ENCODE measurements around the gene COL13A1.

The COL13A1 gene

GRCh38 chr10:69914398-69915214 lies 112.9 kb downstream of the COL13A1 start:
- no peak overlapping the region for H3K4me3 Mint-ChIP-seq
- H3K9me3 Mint-ChIP-seq (ENCODE audit: low read depth) = no peaks in the 10 kb centered on the region
- peaks cover 1% of the 10 kb centered on the region for H3K27me3 Mint-ChIP-seq
- H3K36me3 Mint-ChIP-seq = no peaks in the 10 kb centered on the region
- no peak overlapping the region for H3K27ac Mint-ChIP-seq
- no peaks in the 10 kb centered on the region for H3K4me1 Mint-ChIP-seq (ENCODE audit: low read depth)

GRCh38 chr10:69915215-69915560 lies 113.5 kb downstream of the COL13A1 start:
- Mint-ChIP-seq H3K36me3 (no peaks in the 10 kb centered on the region), H3K27me3 (peaks cover 1% of the 10 kb centered on the region), H3K4me1 (ENCODE audit: low read depth) (no peaks in the 10 kb centered on the region), H3K9me3 (ENCODE audit: low read depth) (no peaks in the 10 kb centered on the region), H3K4me3 (no peak overlapping the region), H3K27ac (no peak overlapping the region)

- Mint-ChIP-seq H3K4me1 (ENCODE audit: low read depth) (no peaks in the 10 kb centered on the region), H3K4me3 (no peak overlapping the region), H3K36me3 (no peaks in the 10 kb centered on the region), H3K27me3 (peaks cover 1% of the 10 kb centered on the region), H3K9me3 (ENCODE audit: low read depth) (no peaks in the 10 kb centered on the region), H3K27ac (no peak overlapping the region)
Observed at GRCh38 chr10:69916118-69916517, 114.4 kb downstream of the COL13A1 start.

GRCh38 chr10:69918036-69918435 lies 116.3 kb downstream of the COL13A1 start:
- no peaks in the 10 kb centered on the region for H3K9me3 Mint-ChIP-seq (ENCODE audit: low read depth)
- H3K36me3 Mint-ChIP-seq = no peaks in the 10 kb centered on the region
- H3K27me3 Mint-ChIP-seq = peaks cover 1% of the 10 kb centered on the region
- no peak overlapping the region for H3K27ac Mint-ChIP-seq
- H3K4me3 Mint-ChIP-seq = no peak overlapping the region
- no peaks in the 10 kb centered on the region for H3K4me1 Mint-ChIP-seq (ENCODE audit: low read depth)

GRCh38 chr10:69919250-69919649 lies 117.5 kb downstream of the COL13A1 start:
- no peaks in the 10 kb centered on the region for H3K4me1 Mint-ChIP-seq (ENCODE audit: low read depth)
- no peaks in the 10 kb centered on the region for H3K36me3 Mint-ChIP-seq
- H3K27ac Mint-ChIP-seq = no peak overlapping the region
- H3K9me3 Mint-ChIP-seq (ENCODE audit: low read depth) = no peaks in the 10 kb centered on the region
- no peak overlapping the region for H3K4me3 Mint-ChIP-seq
- no peaks in the 10 kb centered on the region for H3K27me3 Mint-ChIP-seq

- Mint-ChIP-seq H3K27me3 (no peaks in the 10 kb centered on the region), H3K4me1 (ENCODE audit: low read depth) (no peaks in the 10 kb centered on the region), H3K27ac (no peak overlapping the region), H3K9me3 (ENCODE audit: low read depth) (peaks cover 4% of the 10 kb centered on the region), H3K36me3 (peaks cover 2% of the 10 kb centered on the region), H3K4me3 (no peak overlapping the region)
Observed at GRCh38 chr10:69925111-69925510, 123.4 kb downstream of the COL13A1 start.

- peaks cover 2% of the 10 kb centered on the region for H3K36me3 Mint-ChIP-seq
Observed at GRCh38 chr10:69928339-69928738, 126.6 kb downstream of the COL13A1 start.

GRCh38 chr10:69929575-69929974 lies 127.9 kb downstream of the COL13A1 start:
- H3K4me1 Mint-ChIP-seq (ENCODE audit: low read depth) = no peaks in the 10 kb centered on the region
- peaks cover 4% of the 10 kb centered on the region for H3K9me3 Mint-ChIP-seq (ENCODE audit: low read depth)
- H3K4me3 Mint-ChIP-seq = no peak overlapping the region
- H3K27me3 Mint-ChIP-seq = peaks cover 3% of the 10 kb centered on the region
- H3K27ac Mint-ChIP-seq = no peak overlapping the region
- peaks cover 2% of the 10 kb centered on the region for H3K36me3 Mint-ChIP-seq

More at GRCh38 chr10:69928339-69928738, 126.6 kb downstream of the COL13A1 start:
- Mint-ChIP-seq H3K27ac (no peak overlapping the region), H3K4me1 (ENCODE audit: low read depth) (no peaks in the 10 kb centered on the region), H3K27me3 (peaks cover 3% of the 10 kb centered on the region), H3K9me3 (ENCODE audit: low read depth) (peaks cover 4% of the 10 kb centered on the region), H3K4me3 (no peak overlapping the region)

GRCh38 chr10:69934768-69935167 lies 133.1 kb downstream of the COL13A1 start:
- no peaks in the 10 kb centered on the region for H3K4me1 Mint-ChIP-seq (ENCODE audit: low read depth)

GRCh38 chr10:69936091-69936490 lies 134.4 kb downstream of the COL13A1 start:
- peaks cover 3% of the 10 kb centered on the region for H3K27me3 Mint-ChIP-seq
- H3K9me3 Mint-ChIP-seq (ENCODE audit: low read depth) = no peaks in the 10 kb centered on the region
- no peak overlapping the region for H3K4me3 Mint-ChIP-seq
- H3K36me3 Mint-ChIP-seq = no peaks in the 10 kb centered on the region
- H3K4me1 Mint-ChIP-seq (ENCODE audit: low read depth) = no peaks in the 10 kb centered on the region
- H3K27ac Mint-ChIP-seq = no peak overlapping the region

More at GRCh38 chr10:69934768-69935167, 133.1 kb downstream of the COL13A1 start:
- Mint-ChIP-seq H3K27me3 (peaks cover 3% of the 10 kb centered on the region), H3K9me3 (ENCODE audit: low read depth) (no peaks in the 10 kb centered on the region), H3K27ac (no peak overlapping the region), H3K36me3 (no peaks in the 10 kb centered on the region), H3K4me3 (no peak overlapping the region)

- Mint-ChIP-seq H3K4me1 (ENCODE audit: low read depth) (no peaks in the 10 kb centered on the region), H3K4me3 (no peak overlapping the region), H3K27me3 (no peaks in the 10 kb centered on the region), H3K27ac (no peak overlapping the region), H3K9me3 (ENCODE audit: low read depth) (no peaks in the 10 kb centered on the region), H3K36me3 (no peaks in the 10 kb centered on the region)
Observed at GRCh38 chr10:69938541-69938991, 136.9 kb downstream of the COL13A1 start.

- H3K4me1 Mint-ChIP-seq (ENCODE audit: low read depth) = no peaks in the 10 kb centered on the region
- H3K9me3 Mint-ChIP-seq (ENCODE audit: low read depth) = no peaks in the 10 kb centered on the region
- H3K4me3 Mint-ChIP-seq = no peak overlapping the region
- H3K36me3 Mint-ChIP-seq = no peaks in the 10 kb centered on the region
- no peaks in the 10 kb centered on the region for H3K27me3 Mint-ChIP-seq
- H3K27ac Mint-ChIP-seq = no peak overlapping the region
Observed at GRCh38 chr10:69939061-69939460, 137.4 kb downstream of the COL13A1 start.

- H3K27ac Mint-ChIP-seq = no peak overlapping the region
- no peaks in the 10 kb centered on the region for H3K27me3 Mint-ChIP-seq
- H3K4me3 Mint-ChIP-seq = no peak overlapping the region
- H3K4me1 Mint-ChIP-seq (ENCODE audit: low read depth) = no peaks in the 10 kb centered on the region
- H3K36me3 Mint-ChIP-seq = no peaks in the 10 kb centered on the region
- H3K9me3 Mint-ChIP-seq (ENCODE audit: low read depth) = no peaks in the 10 kb centered on the region
Observed at GRCh38 chr10:69939481-69939880, 137.8 kb downstream of the COL13A1 start.

- Mint-ChIP-seq H3K36me3 (no peaks in the 10 kb centered on the region), H3K27me3 (no peaks in the 10 kb centered on the region), H3K9me3 (ENCODE audit: low read depth) (no peaks in the 10 kb centered on the region), H3K4me3 (no peak overlapping the region), H3K27ac (no peak overlapping the region), H3K4me1 (ENCODE audit: low read depth) (no peaks in the 10 kb centered on the region)
Observed at GRCh38 chr10:69941730-69942129, 140.0 kb downstream of the COL13A1 start.

- H3K27me3 Mint-ChIP-seq = no peaks in the 10 kb centered on the region
- H3K27ac Mint-ChIP-seq = no peak overlapping the region
- no peaks in the 10 kb centered on the region for H3K36me3 Mint-ChIP-seq
- H3K4me3 Mint-ChIP-seq = no peak overlapping the region
- no peaks in the 10 kb centered on the region for H3K4me1 Mint-ChIP-seq (ENCODE audit: low read depth)
- no peaks in the 10 kb centered on the region for H3K9me3 Mint-ChIP-seq (ENCODE audit: low read depth)
Observed at GRCh38 chr10:69943292-69943820, 141.7 kb downstream of the COL13A1 start.

GRCh38 chr10:69944761-69945160 lies 143.1 kb downstream of the COL13A1 start:
- H3K36me3 Mint-ChIP-seq = no peaks in the 10 kb centered on the region
- H3K27ac Mint-ChIP-seq = no peak overlapping the region
- no peak overlapping the region for H3K4me3 Mint-ChIP-seq
- H3K4me1 Mint-ChIP-seq (ENCODE audit: low read depth) = no peaks in the 10 kb centered on the region
- H3K9me3 Mint-ChIP-seq (ENCODE audit: low read depth) = no peaks in the 10 kb centered on the region
- H3K27me3 Mint-ChIP-seq = no peaks in the 10 kb centered on the region

Measured in activated naive CD8-positive, alpha-beta T cell (primary cell).